Measurements from ENCODE around the gene CADPS.

CADPS gene

DNA sequence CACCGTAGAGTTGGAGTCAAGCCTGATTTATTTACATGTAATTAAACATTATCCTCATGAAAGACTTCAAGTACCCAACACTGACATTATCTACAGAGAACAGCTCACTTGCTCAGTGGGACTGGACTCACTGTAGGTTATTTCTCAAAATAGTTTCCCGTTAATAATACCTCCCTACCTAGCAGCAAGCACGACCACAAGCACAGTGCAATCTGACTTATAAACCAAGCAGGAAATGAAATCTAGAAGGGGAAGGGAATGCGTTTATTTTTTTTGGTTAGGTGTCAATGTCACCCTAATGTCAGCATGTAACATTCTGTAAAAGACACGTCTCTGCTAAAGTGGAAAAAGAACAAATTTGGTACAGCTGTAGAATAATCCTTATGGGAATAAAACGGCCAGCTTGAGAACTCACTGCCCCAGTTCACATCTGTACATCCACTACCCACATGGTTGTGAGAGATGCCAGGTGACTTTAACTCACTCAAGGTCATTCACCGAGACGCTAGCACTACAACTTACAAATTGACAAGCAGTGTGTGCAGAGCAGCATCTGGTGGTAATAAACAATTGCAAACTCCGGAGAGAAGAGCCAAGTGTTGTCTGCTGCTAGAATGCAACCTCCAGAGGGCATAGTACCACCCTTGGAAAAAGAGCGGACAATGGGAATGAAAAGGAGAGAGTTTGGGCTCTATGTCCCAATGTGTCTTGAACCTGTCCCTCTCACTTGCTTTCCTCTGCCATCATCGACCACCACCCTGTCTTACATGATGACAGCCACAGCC lies 242.5 kb downstream of the CADPS start:
- in situ Hi-C loops (cut with HindIII; ENCODE audit: low sequenced_read_pairs): no loop called here
- no peak overlapping the region for H3K4me3 ChIP-seq (ENCODE audit: low read depth, low read length)
- TF ChIP-seq, protein P1, sequence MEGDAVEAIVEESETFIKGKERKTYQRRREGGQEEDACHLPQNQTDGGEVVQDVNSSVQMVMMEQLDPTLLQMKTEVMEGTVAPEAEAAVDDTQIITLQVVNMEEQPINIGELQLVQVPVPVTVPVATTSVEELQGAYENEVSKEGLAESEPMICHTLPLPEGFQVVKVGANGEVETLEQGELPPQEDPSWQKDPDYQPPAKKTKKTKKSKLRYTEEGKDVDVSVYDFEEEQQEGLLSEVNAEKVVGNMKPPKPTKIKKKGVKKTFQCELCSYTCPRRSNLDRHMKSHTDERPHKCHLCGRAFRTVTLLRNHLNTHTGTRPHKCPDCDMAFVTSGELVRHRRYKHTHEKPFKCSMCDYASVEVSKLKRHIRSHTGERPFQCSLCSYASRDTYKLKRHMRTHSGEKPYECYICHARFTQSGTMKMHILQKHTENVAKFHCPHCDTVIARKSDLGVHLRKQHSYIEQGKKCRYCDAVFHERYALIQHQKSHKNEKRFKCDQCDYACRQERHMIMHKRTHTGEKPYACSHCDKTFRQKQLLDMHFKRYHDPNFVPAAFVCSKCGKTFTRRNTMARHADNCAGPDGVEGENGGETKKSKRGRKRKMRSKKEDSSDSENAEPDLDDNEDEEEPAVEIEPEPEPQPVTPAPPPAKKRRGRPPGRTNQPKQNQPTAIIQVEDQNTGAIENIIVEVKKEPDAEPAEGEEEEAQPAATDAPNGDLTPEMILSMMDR (IDR thresholded peaks at IDR 0.05; ENCODE audit: low read depth, low read length, missing control alignments): no peak
- DNase-seq (ENCODE audit: low read depth): no peak

DNA sequence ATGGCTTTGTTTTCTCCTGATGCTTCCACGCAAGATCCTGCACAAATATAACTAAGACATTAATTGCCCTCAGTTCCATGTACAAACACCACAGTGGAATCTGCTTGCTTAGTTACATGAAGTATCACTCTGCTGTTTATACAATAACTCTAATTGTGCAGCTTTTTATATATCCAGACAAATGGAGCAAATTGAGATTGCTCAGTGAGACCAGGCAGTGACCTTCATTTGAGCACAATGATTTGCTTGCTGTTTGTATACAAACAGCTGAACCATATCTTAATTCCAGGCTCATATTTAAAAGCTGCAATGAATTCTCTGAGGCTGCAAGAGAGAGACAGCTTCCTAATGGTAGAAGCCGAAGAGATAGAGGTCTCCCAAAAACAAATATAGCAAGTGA lies 243.7 kb downstream of the CADPS start:
- in situ Hi-C loops (cut with HindIII; ENCODE audit: low sequenced_read_pairs): no loop called here
- TF ChIP-seq, protein P1 (IDR thresholded peaks at IDR 0.05; ENCODE audit: low read depth, low read length, missing control alignments): no peak
- DNase-seq (ENCODE audit: low read depth): no peak
- H3K4me3 ChIP-seq (ENCODE audit: low read depth, low read length): no peak overlapping the region

DNA sequence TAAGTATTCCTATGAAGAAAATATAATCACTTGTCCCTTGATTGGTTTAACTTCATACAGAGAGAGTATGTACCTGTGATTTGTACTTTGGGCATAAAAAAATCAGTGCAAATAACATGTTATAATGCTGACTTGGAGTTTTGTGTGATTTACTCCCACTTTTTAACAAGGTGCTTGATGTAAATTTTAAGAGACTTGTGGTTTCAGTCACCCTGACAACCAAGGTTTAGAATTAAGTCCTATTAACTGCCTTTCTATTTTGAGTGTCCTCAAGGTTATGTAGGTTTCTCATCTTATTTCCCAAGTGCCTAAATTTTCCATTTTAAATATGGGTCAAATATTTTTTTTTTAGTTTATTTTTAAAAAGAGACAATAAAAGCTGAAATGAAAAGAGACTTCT lies 244.6 kb downstream of the CADPS start:
- DNase-seq (ENCODE audit: low read depth): no peak
- no peak overlapping the region for H3K4me3 ChIP-seq (ENCODE audit: low read depth, low read length)
- in situ Hi-C loops (cut with HindIII; ENCODE audit: low sequenced_read_pairs): no loop called here
- TF ChIP-seq, protein P1 (IDR thresholded peaks at IDR 0.05; ENCODE audit: low read depth, low read length, missing control alignments): no peak

DNA sequence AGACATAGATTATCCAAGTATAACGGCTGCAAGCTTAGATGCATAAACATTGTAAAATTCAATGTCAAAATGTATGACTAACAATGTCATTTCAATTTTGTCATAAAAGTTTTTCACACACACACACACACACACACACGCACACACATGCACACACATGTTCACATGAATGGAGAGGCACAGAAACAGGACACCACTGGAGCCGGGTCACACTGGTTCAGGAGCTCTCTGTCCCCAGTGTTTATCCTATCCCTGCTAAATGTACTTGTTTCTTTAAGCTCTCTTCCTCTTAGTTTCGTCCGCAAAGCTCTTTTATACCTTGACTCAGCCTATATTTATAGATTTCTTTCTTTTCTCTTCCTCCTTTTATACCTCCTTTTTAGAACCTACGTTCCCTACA lies 249.9 kb downstream of the CADPS start:
- DNase-seq (ENCODE audit: low read depth): no peak
- H3K4me3 ChIP-seq (ENCODE audit: low read depth, low read length): no peak overlapping the region
- in situ Hi-C loops (cut with HindIII; ENCODE audit: low sequenced_read_pairs): no loop called here
- TF ChIP-seq, protein P1 (IDR thresholded peaks at IDR 0.05; ENCODE audit: low read depth, low read length, missing control alignments): no peak

DNA sequence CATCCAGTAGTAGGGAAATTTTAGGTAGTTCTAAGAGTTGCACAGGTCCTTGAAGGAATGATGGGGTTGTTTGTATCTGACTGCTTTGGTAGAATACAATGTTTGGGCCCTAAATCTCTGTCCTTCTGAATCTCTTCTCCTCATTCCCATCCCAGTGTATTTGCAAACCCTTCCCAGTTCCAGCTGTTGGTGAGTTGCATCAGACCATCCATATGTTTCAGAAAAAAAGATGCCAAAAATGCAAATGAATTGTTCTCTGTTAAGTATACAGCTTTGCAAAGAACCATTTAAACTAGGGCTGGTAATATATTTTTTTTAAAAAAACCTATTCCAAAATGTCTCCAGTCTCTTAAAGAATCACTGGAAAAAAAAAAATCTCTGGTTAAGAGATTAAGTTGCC lies 251.0 kb downstream of the CADPS start:
- no peak for DNase-seq (ENCODE audit: low read depth)
- TF ChIP-seq, protein P1 (IDR thresholded peaks at IDR 0.05; ENCODE audit: low read depth, low read length, missing control alignments): no peak
- in situ Hi-C loops (cut with HindIII; ENCODE audit: low sequenced_read_pairs): no loop called here
- no peak overlapping the region for H3K4me3 ChIP-seq (ENCODE audit: low read depth, low read length)

DNA sequence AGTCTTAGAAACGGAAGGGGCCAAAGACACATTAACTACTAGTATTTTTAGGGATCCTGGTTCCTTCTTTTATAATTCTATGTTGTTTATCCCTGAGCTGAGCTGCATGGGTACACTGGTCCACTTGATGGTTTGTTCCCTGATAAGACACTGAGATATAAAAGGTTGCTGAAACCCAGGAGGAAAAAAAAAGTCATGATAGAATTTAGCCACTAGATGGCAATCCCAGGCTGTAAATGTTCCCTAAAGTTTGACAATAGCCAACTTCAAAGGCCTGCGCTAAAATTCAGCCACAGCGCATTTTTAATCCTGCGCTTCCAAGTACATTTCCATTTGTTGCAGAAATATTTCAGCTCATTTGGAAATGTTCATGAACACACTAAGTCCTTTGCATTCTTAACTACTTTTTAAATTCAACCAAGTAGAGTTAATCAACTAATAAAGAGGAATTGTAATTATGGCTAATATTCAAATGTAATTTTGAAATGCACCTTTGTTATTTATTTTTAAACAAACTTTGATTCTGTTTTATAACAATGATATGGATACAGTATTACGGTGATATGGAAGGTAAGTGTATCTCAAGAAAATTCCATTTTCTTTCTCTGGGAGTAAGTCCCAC lies 252.6 kb downstream of the CADPS start:
- in situ Hi-C loops (cut with HindIII; ENCODE audit: low sequenced_read_pairs): no loop called here
- TF ChIP-seq, protein P1 (IDR thresholded peaks at IDR 0.05; ENCODE audit: low read depth, low read length, missing control alignments): peak; percentile 69
- peak; percentile 61 for DNase-seq (ENCODE audit: low read depth)
- H3K4me3 ChIP-seq (ENCODE audit: low read depth, low read length): no peak overlapping the region
